Measurements from ENCODE around the gene ZNF672.
A peak's percentile ranks its signal among the peaks of the same experiment; 100 is the strongest.
"Not testable (repeated sequence)": the region's sequence is repeated elsewhere in the genome, so short reads cannot be mapped to it uniquely, and the experiment has no call there.

ZNF672 gene

DNA sequence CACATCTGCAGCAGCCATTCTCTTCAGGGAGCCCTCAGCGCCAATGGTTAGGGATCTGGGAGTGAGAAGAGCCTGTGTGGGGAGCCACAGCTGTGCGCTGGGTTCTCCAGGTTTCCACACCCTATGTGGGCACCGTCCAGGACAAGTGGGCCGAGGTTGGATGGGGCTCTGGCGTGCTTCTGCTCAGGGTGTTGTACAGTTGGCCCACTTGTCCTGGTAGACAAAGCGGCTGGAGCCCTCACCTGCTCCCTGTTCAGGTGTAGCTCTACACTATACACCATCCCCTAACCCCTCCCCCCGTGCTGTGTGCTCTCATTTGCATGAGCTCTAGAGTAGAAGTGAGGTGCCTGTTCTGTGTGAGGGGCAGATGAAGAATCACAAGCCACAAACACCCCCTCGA is 24.5 kb upstream of the ZNF672 start:
- DNase-seq: no peak

DNA sequence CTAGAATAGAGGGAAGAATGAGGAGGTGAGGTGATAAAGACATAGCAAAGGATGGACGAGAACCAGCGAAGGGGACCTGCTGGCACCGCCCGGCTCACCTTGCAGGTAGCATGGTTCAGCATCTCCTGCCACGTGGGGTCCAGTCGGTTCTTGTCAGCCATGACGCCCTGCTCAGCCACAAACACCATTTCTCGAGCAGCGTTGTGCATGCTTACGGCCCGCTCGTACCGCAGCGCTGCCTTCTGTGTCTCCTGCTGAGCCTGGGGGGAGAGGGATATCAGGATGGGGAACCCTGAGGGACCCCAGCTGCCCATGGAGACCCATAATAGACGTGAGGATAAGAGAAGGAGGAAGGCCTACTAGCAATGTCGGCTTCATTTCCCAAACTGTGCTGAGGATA is 23.7 kb upstream of the ZNF672 start:
- no peak for DNase-seq

DNA sequence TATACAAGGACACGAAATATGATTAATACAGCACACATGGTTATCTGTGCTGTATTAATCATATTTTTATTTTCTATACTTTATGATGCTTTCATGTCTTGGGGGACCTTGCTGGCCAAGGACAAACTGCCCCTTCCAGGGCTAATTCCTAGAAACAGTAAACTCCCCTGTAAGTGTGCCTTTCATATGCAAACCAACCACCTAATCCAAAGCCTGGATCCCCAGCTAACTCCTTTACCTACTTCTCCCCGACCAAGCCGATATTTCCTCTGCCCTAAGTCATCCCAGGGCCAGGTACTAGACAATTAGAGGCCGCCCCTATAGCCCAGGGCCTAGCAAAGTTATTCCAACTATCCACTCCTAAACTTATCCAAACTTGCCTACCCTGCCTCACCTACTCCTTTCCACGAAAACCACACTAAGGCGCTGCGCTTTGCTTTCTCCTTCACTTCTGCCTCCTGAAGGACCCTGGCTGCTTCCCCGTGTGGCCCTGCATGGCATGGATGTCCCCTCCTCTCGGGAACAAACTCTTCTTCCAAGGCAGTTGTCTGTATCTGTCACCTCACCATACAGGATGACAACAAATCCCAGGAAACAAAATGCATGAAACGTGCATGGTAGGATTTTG is 22.5 kb upstream of the ZNF672 start:
- no peak for DNase-seq

DNA sequence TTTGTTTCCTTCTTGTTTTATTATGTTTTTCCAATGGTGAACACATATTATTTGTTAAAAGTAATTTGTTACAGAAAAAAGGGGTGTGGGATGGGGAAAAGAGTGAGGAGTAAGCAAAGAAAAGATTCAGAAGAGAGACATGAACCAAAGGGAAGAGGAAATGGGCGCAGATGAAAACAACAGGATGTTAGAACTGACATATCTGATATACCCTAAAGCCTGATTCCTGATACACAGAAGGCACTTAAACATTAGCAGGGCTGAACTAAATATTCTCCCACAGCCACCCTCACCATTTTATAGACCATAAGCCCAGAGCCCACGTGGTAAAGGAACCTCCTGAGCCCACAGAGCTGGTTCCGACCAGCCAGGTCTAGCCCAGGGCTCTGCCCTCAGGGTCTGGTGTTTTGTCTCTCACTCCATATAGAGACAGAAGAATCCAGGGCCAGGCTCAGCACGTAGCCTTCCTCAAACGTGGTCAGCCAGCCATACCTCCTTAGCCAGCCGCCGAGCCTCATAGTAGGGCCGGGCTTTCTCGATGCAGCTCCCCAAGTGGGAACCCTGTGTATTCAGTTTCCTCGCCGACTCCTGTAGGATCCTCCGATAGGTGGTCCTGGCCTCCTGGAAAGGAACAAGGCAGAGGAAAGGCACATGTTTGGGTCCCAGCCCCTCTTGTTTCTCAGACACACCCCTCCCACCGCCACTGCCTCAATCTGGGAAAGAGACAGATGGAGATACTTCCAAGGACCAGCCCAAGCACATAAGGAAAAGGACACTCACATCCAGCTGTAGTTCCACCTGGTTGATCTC is 21.8 kb upstream of the ZNF672 start:
- no peak for DNase-seq

DNA sequence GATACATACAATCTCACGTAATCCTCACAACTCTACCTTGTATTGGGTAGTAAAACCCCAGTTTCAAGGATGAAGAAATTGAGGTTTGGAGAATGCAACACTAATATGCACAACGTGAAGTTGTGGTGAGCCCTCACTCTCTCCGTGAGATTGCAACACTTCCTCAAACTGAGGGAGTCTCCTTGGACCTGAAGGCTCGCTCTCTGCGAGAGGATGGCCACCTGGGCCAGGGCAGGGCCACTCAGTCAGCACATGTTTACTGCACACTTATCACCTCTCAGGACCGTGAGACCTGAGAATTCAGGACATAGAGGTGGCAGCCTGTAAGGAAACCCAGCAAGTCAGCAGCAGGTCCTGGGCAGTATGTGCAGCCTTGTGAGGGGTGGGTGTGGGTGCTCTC is 21.0 kb upstream of the ZNF672 start:
- DNase-seq: peak; percentile 48 to 60

DNA sequence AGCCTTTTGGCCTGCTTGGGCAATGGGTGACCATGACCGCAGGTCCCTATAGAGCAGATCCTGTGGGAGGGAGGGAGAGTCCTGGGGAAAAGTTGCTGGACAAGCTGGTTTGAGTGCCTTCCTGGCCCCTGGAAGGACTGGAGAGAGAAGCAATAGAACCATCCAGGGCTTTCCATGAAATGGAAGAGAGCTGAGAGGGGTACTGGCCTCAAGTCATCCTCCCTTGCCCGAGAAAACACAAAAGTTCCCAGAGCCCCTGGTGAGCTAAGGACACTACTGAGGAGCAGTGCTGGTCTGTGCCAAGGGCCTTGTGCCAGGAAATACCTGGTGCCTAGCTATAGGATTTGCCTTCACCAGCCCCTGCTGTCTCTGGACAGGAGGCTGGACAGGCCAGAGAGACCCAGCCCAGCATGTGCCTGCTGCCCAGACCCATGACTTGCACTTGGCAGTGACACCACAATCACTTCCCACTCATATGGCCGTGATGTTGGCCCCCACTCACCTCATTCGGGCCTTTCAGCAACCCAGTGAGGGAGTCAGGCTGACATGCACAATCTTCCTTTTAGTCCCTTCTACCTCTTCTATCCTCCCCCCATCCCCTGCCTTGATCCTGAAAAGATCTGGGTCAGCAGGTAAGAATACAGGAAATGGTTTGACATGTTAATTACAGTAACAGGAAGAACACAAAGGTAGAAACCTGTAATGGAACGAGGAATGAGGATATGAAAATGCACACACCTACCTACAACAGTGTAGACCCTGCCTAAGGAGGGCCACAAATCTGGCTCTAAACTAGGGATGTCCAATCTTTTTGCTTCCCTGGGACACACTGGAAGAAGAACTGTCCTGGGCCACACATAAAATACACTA is 19.3 kb upstream of the ZNF672 start:
- no peak for DNase-seq

DNA sequence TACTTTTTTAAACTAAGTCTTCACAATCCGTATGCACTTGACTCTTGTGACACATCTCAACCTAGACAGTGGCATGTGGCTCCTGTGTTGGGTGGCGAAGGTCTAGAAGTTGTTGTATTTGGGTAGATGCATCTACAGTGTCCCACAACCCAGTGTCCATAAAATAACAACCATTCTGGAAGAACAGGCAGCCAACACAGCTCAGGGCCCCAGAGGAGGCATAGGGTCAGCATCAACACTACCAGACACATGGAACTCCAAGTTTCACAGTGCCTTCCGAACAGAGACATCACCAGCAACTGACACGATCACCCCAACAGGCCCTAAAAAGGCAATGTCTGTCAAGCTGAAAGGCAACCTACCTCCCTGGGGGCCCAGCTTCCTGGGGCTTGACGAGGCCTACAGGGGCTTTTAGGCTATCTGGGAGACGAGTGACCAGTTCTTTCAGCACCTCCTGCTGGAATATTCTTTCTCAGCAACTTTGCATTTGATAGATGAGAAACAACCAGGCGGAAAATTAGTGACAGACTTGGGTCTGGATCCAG is 17.9 kb upstream of the ZNF672 start:
- DNase-seq: no peak

DNA sequence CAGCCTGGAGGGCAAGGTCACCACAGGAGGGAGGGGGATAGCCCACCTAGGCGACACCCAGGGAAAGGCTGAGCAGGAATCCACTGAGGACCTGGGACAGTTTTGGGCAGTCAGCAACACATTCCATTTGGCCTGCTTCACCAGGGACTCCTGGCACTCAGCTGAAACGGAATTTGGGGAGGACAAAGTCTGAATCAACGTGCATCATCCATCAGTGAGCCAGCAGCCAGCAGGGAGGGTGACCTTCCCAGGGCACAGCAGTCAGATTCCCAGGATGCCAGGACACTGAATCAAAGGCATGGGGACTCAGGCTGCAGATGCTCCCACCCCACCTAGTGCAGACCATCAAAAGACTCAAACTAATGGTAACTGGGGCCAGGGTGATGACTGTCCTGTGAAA is 16.9 kb upstream of the ZNF672 start:
- no peak for DNase-seq

DNA sequence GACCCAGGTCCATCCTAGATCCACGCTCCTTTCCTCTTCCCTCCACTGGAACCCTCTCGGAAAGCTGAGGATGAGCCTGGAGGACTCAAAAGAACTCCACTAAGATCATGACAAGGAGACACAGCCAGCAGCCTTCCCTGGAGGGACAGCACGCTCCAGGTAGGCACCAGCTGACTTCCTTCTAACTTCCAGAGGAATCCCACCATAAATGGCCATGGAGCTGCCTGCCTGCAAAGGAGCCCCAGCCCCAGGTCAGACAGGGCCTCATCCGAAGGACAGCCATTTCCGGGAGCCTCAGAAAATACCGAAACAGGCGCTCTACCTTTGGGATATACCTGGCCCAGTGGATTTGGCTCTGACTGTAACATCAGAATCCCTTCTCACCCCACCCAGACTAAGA is 16.4 kb upstream of the ZNF672 start:
- DNase-seq: no peak

DNA sequence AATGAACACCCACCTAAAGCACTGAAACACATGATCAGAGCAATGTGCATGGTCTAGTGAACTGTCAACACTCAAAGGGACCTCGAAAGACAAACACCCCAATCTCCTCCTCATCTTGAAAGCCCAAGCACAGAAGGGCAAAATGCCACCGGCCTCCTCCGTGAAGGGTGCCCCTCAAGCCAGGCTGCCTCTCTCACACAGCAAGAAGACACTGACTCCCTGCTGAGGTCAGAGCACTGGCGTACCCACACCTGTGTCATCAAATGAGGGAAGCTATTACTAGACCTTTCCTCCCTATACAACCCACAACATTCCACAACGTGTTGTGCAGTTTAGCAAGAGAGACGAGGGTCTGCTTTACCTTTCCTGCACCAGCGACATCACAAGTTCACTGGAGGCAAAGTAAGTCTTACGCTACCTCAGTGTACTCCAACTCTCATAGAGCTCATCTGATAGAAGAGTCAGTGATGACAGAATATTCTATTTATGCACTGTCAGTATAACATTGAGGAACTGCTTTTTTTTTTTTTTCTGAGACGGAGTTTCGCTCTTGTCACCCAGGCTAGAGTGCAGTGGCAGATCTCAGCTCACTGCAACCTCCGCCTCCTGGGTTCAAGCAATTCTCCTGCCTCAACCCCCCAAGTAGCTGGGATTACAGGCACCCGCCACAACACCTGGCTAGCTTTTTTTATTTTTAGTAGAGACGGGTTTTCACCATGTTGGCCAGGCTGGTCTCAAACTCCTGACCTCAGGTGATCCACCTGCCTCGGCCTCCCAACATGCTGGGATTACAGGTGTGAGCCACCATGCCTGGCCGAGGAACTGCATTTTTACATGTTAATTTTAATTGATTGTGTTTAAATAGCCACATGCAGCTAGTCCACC is 15.6 kb upstream of the ZNF672 start:
- DNase-seq: peak; percentile 72 to 85

DNA sequence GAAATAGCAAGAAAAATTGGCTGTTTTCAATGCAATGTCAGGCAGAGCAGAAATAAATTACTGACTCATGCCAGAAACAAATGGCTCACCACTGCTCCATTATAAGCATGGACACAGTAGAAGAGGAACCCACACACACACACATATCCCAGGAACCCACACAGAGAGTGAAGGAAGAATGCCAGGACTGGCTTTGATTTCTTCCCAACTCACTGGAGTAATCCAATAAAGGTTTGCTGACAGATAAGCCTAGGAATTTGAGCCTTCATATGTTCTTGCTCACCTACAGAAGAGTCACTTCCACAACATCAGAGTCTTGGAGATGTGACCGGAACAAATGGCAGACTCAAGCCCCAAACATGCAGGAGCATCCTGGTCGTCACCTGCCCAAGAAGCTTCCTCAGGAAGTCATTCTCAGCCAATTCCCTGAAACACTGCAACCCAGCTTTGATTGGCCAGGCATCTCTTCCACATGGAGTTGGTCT is 14.5 kb upstream of the ZNF672 start:
- DNase-seq: peak in 1 of 2 donors; percentile 28

DNA sequence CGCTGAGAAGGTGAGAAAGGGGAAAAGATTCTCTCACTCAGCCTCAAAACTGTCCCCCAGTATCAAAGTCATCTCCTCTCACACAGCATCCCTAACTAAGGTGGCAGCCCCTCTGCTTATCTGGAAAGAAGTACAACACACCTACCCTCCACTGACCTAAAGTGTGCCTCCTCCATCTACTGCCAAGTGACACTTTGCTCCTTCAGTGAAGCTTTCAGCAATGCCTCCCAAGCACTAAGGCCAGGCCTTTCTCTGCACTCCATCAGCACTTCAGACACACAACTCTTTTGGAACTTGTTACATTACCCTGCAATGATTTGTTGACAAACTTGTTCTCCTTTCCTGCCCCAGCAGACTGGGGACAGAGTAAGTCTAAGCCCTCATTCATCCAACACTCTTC is 13.7 kb upstream of the ZNF672 start:
- DNase-seq: no peak

DNA sequence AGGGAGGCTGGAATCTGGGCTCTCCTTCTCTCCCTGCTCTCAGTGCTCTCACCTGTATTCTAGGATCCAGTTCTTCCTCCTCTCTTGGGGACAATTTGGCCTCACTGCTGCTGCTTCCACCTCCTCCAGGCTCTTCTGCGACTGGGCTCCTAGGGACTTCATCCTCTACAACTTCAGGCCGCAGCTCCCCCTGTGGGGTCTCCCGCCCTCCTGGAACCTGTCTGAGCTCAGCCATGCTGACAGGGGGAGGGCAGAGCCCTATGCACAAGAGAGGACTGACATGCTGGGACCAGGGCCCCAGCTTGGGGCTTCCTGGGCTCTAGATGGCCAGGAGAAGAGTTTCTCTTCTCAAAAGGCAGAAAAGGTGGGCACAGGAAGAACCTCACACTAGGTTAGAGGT is 13.3 kb upstream of the ZNF672 start:
- no peak for DNase-seq

DNA sequence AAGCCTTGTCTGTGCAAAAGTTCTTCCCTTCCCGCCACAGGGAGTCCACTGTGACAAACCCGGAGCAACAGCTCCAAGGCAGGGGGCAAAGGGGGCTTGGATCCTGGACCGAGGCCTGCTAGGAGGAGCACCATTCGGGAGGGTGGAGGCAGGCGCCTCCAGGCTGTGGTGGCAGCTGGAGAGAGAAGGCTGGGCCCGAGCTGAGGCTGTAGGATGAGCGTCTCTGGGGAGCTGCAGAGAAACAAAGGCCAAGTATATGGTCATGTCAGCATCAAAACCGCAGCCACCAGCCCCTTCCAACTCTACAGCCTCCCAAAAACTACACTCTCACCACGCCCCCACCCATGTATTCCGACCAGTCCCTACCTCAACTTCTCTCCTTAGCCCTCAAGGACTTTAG is 12.9 kb upstream of the ZNF672 start:
- DNase-seq: no peak

DNA sequence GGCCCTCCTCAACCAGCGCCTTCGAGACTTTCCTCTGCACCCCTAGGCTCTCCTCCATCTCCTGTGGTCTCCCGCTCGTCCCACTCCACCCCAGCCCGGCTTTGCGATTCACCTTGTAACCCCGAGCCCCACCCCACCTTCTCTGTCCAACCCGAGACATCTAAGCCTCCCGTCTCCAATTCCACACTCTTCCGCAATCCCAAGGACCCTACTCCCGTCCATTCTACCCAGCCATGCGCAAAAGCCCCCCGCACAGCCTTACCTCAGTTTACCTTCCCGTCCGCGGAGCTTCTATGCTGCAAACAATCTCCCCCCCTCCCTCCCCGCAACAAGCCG is 12.5 kb upstream of the ZNF672 start:
- no peak for DNase-seq

DNA sequence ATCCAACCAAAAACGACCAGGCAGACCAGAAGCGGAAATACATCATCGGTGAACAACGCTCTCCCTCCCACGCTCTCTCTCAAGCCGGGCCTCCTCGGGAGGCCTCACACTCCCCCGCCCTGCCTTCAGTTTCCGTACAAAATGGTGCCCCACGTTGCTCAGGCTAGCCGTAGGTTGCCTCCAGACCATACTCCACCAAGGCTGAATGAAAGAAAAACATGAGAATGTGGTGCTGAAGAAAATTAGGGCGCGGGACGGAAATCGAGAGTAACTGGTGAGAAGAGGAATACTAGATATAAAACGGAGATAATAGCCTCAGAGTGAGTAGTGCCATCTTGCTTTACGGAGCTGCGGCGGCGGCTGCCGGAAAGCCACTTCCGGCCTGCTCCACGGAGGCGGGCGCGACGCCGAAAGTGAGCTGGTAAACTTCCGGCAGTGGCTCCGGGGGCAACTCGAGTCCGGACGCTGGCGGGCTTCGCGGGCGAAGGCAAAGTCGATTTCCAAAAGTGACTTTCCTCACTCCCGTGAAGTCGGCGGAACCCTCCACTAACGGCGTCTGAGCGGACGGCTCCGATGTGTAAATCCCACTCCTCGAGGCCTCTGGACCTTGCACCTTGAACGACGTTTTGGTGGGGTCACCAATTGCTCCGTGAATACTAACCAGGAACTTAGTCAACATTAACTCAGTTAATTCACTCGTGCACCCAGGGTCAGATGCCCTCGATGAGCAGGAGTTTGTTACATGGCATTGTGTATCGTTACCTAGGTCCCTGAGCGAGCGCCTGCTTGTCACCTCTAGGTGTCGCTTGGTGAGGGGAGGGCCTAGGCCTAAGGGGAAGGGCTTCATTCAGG is 11.9 kb upstream of the ZNF672 start, which contains the start of gene SH3BP5L:
TSS of gene SH3BP5L (minus strand) at position 7 of the 852 bp plus-strand sequence. CDS start 980 bp downstream, outside the sequence.
- peak; percentile 96 to 97 for DNase-seq

DNA sequence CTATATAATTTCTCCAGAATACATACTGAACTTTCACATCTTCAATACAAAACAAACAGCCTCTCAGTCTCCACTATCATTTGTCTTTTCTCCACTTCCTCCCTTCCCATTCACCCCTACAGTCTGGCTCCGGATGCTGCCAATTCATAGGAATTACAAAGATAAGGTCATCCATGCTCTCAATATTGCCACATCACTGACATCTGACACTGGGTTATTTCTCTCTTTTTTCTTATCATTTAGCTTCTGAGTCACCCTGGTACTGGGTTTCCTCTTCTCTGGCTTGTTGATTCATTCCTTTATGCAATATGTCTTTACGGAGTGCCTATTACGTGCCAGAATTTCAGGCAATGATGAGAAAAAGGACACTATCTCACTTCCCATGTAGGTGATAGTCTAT is 9.2 kb upstream of the ZNF672 start:
- peak; percentile 70 to 85 for DNase-seq

DNA sequence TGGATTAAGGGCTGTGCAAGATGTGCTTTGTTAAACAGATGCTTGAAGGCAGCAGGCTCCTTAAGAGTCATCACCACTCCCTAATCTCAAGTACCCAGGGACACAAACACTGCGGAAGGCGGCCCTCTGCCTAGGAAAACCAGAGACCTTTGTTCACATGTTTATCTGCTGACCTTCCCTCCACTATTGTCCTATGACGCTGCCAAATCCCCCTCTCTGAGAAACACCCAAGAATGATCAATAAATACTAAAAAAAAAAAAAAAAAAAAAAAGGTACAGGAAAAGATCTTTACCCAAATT is 7.4 kb upstream of the ZNF672 start:
- not testable (repeated sequence) for DNase-seq

DNA sequence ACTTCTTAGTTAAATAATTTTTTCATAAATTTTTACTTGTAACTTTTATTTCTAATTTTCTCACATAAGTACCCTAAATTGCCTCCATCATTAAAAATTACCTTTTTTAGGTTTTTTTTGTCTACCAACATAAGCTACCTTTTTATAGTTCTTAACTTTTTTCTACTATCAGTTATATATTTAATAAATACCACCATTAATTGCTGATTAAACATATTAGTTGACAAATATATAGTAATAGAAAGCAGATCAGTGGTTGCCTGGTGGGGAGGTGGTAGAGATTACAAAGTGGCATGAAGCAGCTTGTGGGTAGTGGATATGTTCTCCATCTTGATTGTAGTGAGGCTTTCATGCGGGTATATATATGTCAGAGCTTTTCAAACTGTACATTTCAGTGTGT is 6.2 kb upstream of the ZNF672 start:
- DNase-seq: no peak

DNA sequence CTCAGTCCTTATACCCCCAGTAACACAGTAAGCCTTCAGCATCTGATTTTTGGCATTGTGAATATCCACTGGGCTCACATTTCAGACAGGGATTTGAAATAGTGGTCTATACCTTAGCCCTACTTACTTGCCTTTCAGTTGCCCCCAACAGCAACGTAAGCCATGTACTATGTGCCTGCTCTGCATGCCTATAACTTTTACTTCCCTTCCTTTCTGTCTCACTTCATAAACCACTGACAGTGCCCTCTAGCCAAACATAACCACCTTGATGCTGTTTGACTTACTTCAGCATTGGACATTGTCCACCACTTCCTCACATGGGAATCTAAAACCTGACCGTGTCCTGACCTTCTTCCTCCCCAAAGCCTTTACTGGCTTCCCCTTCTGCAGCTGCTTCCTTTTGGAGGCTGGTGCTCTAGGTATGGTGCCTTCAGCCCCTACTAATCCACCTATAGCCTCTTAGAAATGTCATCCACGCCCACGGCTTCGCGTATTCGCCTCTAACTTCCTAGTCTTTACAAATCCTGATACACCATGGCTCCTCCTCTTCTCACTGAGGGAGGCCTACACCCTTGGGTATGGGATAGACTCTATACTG is 3.6 kb upstream of the ZNF672 start:
- DNase-seq: peak; percentile 29 to 40

All from inflammatory macrophage treated with lipopolysaccharide for 1 hour (primary cell).